ENCODE data around the gene MTAP. TPM values are rescaled to one million over a fixed set of nuclear protein-coding genes. Genes with fewer than 3 reads are reported as not detected.

Gene MTAP
- total RNA-seq, 1 donor from 2014 or later, result 56.1 TPM

- Histone ChIP-seq H3K27me3 (ENCODE audit: insufficient read depth, low read length) (no peaks in the 10 kb centered on the region), H3K79me2 (ENCODE audit: insufficient read depth, low read length) (no peaks in the 10 kb centered on the region), H2AFZ (ENCODE audit: low read depth, low read length) (no peak overlapping the region), H3K9ac (ENCODE audit: low read length) (no peak overlapping the region), H3K4me2 (ENCODE audit: low read length) (no peak overlapping the region), H4K20me1 (ENCODE audit: insufficient read depth, low read length) (no peaks in the 10 kb centered on the region), H3K9me3 (ENCODE audit: insufficient read depth, low read depth, low read length) (no peaks in the 10 kb centered on the region), H3K4me3 (ENCODE audit: insufficient read depth, low read depth, low read length) (no peak overlapping the region), H3K27ac (ENCODE audit: low read depth, low read length) (no peak overlapping the region), H3K36me3 (ENCODE audit: insufficient read depth, low read length) (no peaks in the 10 kb centered on the region), H3K4me1 (ENCODE audit: insufficient read depth, low read length) (no peaks in the 10 kb centered on the region)
- TF ChIP-seq CTCF (IDR thresholded peaks at IDR 0.05; ENCODE audit: insufficient read depth, low read depth, low read length) (no peak), EZH2 (IDR thresholded peaks at IDR 0.05; ENCODE audit: insufficient read depth, low read length) (no peak)
- no peak overlapping the region for H3K27ac Mint-ChIP-seq (ENCODE audit: unreplicated experiment)
- H3K4me3 Mint-ChIP-seq (ENCODE audit: unreplicated experiment), result no peak overlapping the region
- DNase-seq (ENCODE audit: low read depth) (no peak), FAIRE-seq (no peak)
- no peaks in the 10 kb centered on the region for H3K9me3 Mint-ChIP-seq (ENCODE audit: unreplicated experiment)
- H3K36me3 Mint-ChIP-seq (ENCODE audit: low read depth, unreplicated experiment), result peaks cover 6% of the 10 kb centered on the region
- H3K27me3 Mint-ChIP-seq (ENCODE audit: low read depth, unreplicated experiment), result no peaks in the 10 kb centered on the region
- peaks cover 2% of the 10 kb centered on the region for H3K4me1 Mint-ChIP-seq (ENCODE audit: low read depth, unreplicated experiment)
These were observed 125.3 kb downstream of the MTAP start for GRCh38 chr9:21927752-21928151.

- no peaks in the 10 kb centered on the region for H3K9me3 Mint-ChIP-seq (ENCODE audit: unreplicated experiment)
- Histone ChIP-seq H3K4me3 (ENCODE audit: insufficient read depth, low read depth, low read length) (no peak overlapping the region), H3K4me1 (ENCODE audit: insufficient read depth, low read length) (peaks cover 10% of the 10 kb centered on the region), H3K27ac (ENCODE audit: low read depth, low read length) (no peak overlapping the region), H2AFZ (ENCODE audit: low read depth, low read length) (no peak overlapping the region), H3K79me2 (ENCODE audit: insufficient read depth, low read length) (no peaks in the 10 kb centered on the region), H3K36me3 (ENCODE audit: insufficient read depth, low read length) (no peaks in the 10 kb centered on the region), H3K27me3 (ENCODE audit: insufficient read depth, low read length) (no peaks in the 10 kb centered on the region), H3K9ac (ENCODE audit: low read length) (no peak overlapping the region), H4K20me1 (ENCODE audit: insufficient read depth, low read length) (no peaks in the 10 kb centered on the region), H3K9me3 (ENCODE audit: insufficient read depth, low read depth, low read length) (no peaks in the 10 kb centered on the region), H3K4me2 (ENCODE audit: low read length) (no peak overlapping the region)
- no peak for TF ChIP-seq CTCF (IDR thresholded peaks at IDR 0.05; ENCODE audit: insufficient read depth, low read depth, low read length)
- TF ChIP-seq EZH2 (IDR thresholded peaks at IDR 0.05; ENCODE audit: insufficient read depth, low read length), result no peak
- no peak for FAIRE-seq
- no peak for DNase-seq (ENCODE audit: low read depth)
- peaks cover 6% of the 10 kb centered on the region for H3K36me3 Mint-ChIP-seq (ENCODE audit: low read depth, unreplicated experiment)
- no peak overlapping the region for H3K27ac Mint-ChIP-seq (ENCODE audit: unreplicated experiment)
- H3K4me3 Mint-ChIP-seq (ENCODE audit: unreplicated experiment), result no peak overlapping the region
- no peaks in the 10 kb centered on the region for H3K27me3 Mint-ChIP-seq (ENCODE audit: low read depth, unreplicated experiment)
- peaks cover 9% of the 10 kb centered on the region for H3K4me1 Mint-ChIP-seq (ENCODE audit: low read depth, unreplicated experiment)
These were observed 129.0 kb downstream of the MTAP start for GRCh38 chr9:21931428-21931827.

- no peak overlapping the region for H3K4me2 ChIP-seq (ENCODE audit: low read length)
- H3K4me3 Mint-ChIP-seq (ENCODE audit: unreplicated experiment), result no peak overlapping the region
- H4K20me1 ChIP-seq (ENCODE audit: insufficient read depth, low read length), result no peaks in the 10 kb centered on the region
- peaks cover 6% of the 10 kb centered on the region for H3K36me3 Mint-ChIP-seq (ENCODE audit: low read depth, unreplicated experiment)
- no peak overlapping the region for H3K27ac Mint-ChIP-seq (ENCODE audit: unreplicated experiment)
- no peaks in the 10 kb centered on the region for H3K9me3 Mint-ChIP-seq (ENCODE audit: unreplicated experiment)
- H3K27me3 ChIP-seq (ENCODE audit: insufficient read depth, low read length), result no peaks in the 10 kb centered on the region
- no peak for TF ChIP-seq CTCF (IDR thresholded peaks at IDR 0.05; ENCODE audit: insufficient read depth, low read depth, low read length)
- no peak for TF ChIP-seq EZH2 (IDR thresholded peaks at IDR 0.05; ENCODE audit: insufficient read depth, low read length)
- FAIRE-seq (no peak), DNase-seq (ENCODE audit: low read depth) (no peak)
- H3K4me1 ChIP-seq (ENCODE audit: insufficient read depth, low read length), result peaks cover 10% of the 10 kb centered on the region
- H3K27ac ChIP-seq (ENCODE audit: low read depth, low read length), result no peak overlapping the region
- no peak overlapping the region for H2AFZ ChIP-seq (ENCODE audit: low read depth, low read length)
- H3K79me2 ChIP-seq (ENCODE audit: insufficient read depth, low read length), result no peaks in the 10 kb centered on the region
- H3K9me3 ChIP-seq (ENCODE audit: insufficient read depth, low read depth, low read length), result no peaks in the 10 kb centered on the region
- no peak overlapping the region for H3K4me3 ChIP-seq (ENCODE audit: insufficient read depth, low read depth, low read length)
- no peaks in the 10 kb centered on the region for H3K36me3 ChIP-seq (ENCODE audit: insufficient read depth, low read length)
- no peaks in the 10 kb centered on the region for H3K27me3 Mint-ChIP-seq (ENCODE audit: low read depth, unreplicated experiment)
- H3K9ac ChIP-seq (ENCODE audit: low read length), result no peak overlapping the region
- peaks cover 9% of the 10 kb centered on the region for H3K4me1 Mint-ChIP-seq (ENCODE audit: low read depth, unreplicated experiment)
These were observed 130.8 kb downstream of the MTAP start for GRCh38 chr9:21933281-21933680.
